K562 treated with DMSO at 1 percent for 12 hours (cell line): ENCODE data around the gene PAQR3. TPM values are rescaled to one million over a fixed set of nuclear protein-coding genes. Genes with fewer than 3 reads are reported as not detected.

Experiments used
- total RNA-seq: library from RNA; unstranded; fragments of 300-600 nt; gene quantifications from 2 replicates; pipeline ENCODE4 v1.2.3, GENCODE V29; 2022; ENCODE audit not compliant: insufficient read depth

PAQR3 gene, protein sequence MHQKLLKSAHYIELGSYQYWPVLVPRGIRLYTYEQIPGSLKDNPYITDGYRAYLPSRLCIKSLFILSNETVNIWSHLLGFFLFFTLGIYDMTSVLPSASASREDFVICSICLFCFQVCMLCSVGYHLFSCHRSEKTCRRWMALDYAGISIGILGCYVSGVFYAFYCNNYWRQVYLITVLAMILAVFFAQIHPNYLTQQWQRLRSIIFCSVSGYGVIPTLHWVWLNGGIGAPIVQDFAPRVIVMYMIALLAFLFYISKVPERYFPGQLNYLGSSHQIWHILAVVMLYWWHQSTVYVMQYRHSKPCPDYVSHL
- 9.3 and 29.2 TPM in 2 replicates for total RNA-seq

DNA sequence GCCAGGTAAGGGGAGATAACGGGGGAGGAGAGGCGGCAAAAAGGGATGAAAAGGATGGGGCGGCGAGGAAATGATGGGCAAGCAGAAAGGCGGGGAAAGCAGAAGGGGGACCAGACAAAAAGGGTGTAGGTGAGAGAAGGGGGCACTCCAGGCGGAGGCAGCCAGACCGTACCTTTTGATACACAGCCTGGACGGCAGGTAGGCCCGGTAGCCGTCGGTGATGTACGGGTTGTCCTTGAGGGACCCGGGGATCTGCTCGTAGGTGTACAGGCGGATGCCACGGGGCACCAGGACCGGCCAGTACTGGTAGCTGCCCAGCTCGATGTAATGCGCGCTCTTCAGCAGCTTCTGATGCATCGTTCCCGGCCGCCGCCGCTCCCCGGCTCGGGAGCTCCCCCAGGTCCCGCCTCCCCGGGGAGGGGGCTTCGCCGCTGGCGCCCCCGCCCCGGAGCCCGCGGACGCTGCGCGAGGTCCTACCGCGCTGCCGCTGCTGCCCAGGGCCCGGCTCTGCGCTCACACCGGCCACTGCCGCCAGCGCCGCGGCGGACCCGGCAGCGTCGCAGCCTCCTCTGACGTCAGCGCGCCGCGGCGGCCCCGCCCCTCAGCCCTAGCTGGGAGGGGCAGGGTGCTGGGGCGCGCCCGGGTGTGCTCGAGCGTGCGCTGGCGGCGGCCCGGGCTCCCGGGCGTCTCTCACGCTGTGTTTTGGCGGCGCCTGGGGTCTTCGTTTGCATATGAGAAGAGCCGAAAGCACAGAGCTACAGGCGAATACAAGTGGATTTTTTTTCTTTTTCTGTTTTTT is at the start of gene PAQR3:
Gene PAQR3, minus strand, starts transcription at position 571 of the 799 bp plus-strand sequence. Its CDS starts 214 bp downstream, at position 357.

Other genes with a start within 250 kb of the PAQR3 start
- gene BMP2K, start 163.1 kb downstream of the PAQR3 start, total RNA-seq, result 4.9 and 34.6 TPM in 2 replicates